Activated T-cell treated with anti-CD3 and anti-CD28 coated beads, Interleukin-2, amount 50 U/mL, for 24 hours (primary cell): ENCODE measurements around the gene MARK2.

ENCODE experiments used
- DNase-seq: peaks from one replicate; pipeline ENCODE4 v3.0.0-alpha.2; 2020
- H3K27ac Mint-ChIP-seq: 2 replicates; pipeline ENCODE4 v1.8.0; 2020; ENCODE audit warnings: mild to moderate bottlenecking, mixed read lengths
- H3K27me3 Mint-ChIP-seq: 2 replicates; pipeline ENCODE4 v1.8.0; 2020; ENCODE audit warnings: mixed read lengths
- H3K36me3 Mint-ChIP-seq: 2 replicates; pipeline ENCODE4 v1.8.0; 2020; ENCODE audit warnings: low read depth, mixed read lengths
- H3K4me1 Mint-ChIP-seq: 2 replicates; pipeline ENCODE4 v1.8.0; 2020; ENCODE audit warnings: low read depth, mixed read lengths
- H3K4me3 Mint-ChIP-seq: 2 replicates; pipeline ENCODE4 v1.8.0; 2020; ENCODE audit warnings: mild to moderate bottlenecking, moderate library complexity, mixed read lengths
- H3K9me3 Mint-ChIP-seq: 2 replicates; pipeline ENCODE4 v1.8.0; 2020; ENCODE audit warnings: mixed read lengths

Gene MARK2

DNA sequence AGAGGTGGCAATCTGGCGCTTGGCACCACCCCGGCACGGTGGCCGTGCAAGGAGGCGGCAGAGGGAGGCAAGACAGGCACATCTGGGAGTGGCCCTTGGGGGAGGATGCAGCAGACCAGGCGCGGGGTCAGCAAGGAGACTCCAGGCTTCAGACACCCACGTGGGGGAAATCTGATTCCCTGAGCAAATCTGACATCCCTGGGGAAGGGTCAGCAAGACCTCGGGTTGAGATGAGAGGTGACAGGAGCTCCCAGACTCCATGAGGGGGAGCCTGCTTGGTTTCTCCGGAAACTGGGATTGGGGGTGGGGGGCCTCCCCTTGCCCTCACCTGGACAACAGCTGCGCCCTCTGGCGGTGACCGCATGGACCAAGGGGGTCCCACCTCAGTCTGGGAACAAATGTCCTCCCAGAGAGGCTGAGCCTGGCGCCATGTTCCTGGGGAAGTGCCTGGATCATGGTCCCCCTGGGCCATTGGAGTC is 82.1 kb downstream of the MARK2 start:
- Mint-ChIP-seq H3K27ac (no peak overlapping the region), H3K36me3 (no peaks in the 10 kb centered on the region), H3K4me3 (no peak overlapping the region), H3K4me1 (peaks cover 14% of the 10 kb centered on the region), H3K27me3 (no peaks in the 10 kb centered on the region), H3K9me3 (no peaks in the 10 kb centered on the region)
- peak; percentile 62 for DNase-seq

DNA sequence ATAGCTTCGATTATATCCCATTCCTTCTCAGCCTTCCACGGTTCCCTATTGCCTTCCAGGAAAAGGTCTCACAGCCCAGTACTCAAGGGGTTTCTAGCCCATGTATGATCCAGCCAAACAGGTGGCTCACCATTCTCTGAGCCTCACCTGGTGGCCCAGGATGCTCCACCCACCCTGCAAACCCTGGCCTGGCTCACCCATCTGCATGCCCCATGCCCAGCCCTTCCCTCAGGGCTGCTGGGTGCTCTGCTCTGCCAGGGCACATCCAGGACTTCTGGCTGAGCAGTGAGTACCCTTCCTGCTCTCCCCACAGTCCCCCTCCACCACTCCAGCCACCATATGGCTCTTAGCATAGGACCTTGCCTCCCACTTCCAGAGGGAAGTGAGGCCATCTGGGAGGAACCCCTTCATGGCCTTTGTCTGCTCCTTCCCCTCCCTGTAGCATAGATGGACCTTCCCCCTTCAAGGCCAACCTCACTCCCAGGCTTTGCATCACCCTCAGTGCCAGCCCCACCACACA is 83.8 kb downstream of the MARK2 start:
- no peaks in the 10 kb centered on the region for H3K9me3 Mint-ChIP-seq

DNA sequence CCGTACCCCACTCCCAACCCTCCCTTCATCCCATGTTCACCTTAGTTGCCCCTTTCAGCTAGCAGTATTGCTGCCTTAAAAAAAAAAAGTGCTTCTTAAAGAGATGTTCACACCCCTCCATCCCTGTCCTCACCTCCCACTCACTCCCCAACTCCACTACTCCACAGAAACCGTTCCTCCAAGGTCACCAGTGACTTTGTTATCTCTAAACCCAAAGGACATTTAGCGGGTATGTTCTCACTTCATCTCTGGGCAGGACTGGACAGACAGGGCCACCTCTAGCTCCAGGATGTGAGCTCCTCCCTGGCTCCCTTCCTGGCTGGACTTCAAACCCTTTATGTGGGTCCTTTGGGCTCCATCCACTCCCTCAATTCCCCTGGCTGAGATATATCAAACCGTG is 84.4 kb downstream of the MARK2 start:
- no peak for DNase-seq
- H3K27me3 Mint-ChIP-seq, result no peaks in the 10 kb centered on the region
- H3K9me3 Mint-ChIP-seq, result no peaks in the 10 kb centered on the region
- H3K4me3 Mint-ChIP-seq, result no peak overlapping the region
- peaks cover 7% of the 10 kb centered on the region for H3K4me1 Mint-ChIP-seq
- H3K27ac Mint-ChIP-seq, result no peak overlapping the region
- H3K36me3 Mint-ChIP-seq, result no peaks in the 10 kb centered on the region

More for the DNA sequence above, 83.8 kb downstream of the MARK2 start:
- Mint-ChIP-seq H3K4me3 (no peak overlapping the region), H3K4me1 (peaks cover 7% of the 10 kb centered on the region), H3K27me3 (no peaks in the 10 kb centered on the region), H3K27ac (no peak overlapping the region), H3K36me3 (no peaks in the 10 kb centered on the region)
- DNase-seq, result no peak

DNA sequence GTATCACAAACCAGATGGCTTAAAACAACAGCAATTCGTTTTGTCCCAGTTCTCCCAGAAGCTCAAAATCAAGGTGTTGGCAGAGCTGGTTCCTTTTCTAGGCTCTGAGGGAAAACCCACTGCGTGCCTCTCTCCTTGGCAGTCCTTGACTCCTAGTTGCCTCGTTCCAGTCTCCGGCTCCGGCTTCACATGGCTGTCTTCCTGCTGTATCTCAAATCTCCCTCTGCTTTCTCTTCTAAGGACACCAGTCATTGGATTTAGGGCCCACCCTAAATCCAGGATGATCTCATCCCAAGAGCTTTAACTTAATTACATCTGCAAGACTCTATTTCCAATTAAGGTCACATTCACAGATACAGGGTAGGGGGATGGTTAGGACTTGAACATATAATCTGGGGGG is 90.7 kb downstream of the MARK2 start:
- DNase-seq, result no peak
- Mint-ChIP-seq H3K27ac (no peak overlapping the region), H3K27me3 (no peaks in the 10 kb centered on the region), H3K4me3 (no peak overlapping the region), H3K9me3 (no peaks in the 10 kb centered on the region), H3K4me1 (no peaks in the 10 kb centered on the region), H3K36me3 (no peaks in the 10 kb centered on the region)

DNA sequence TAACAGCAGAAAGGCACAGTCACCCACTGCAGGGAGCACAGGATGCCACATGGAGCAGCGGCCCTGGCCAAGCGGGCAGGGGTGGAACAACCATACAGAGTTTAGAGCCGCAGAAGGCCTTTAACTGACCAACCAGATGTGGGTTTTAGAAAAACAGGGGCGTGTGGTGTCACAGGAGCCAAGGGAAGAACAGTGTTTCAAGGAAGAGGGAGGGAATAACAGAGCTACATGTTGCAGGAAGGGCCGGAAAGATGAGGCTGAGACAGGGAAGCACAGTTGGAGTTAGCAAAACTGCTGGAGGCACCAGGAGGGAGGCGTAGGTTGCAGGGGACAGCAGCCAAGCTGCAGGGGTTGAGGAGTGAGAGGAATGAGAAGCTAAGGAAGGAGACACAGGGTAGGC is 92.1 kb downstream of the MARK2 start:
- Mint-ChIP-seq H3K4me1 (no peaks in the 10 kb centered on the region), H3K36me3 (no peaks in the 10 kb centered on the region), H3K27me3 (no peaks in the 10 kb centered on the region), H3K27ac (no peak overlapping the region), H3K9me3 (no peaks in the 10 kb centered on the region), H3K4me3 (no peak overlapping the region)
- DNase-seq, result no peak

DNA sequence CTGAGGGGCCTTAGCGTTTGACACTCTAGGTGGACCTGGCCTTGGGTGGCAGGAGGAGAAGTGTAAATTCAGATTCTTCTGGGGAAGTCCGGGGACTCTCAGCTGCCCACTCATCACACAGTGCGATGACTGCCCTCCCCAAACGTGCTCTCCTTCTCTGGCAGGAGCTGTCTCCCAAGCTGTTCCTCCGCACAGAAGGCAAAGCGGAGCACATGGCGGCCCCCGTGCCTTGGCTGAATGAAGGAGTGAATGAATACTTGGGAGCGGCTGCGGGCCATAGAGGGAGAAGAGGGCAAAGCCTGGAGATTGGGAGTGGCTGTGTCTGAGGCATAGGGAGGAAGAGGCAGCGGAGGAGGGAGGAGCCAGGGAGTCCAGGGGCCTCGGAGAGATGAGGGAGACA is 93.0 kb downstream of the MARK2 start:
- Mint-ChIP-seq H3K27me3 (no peaks in the 10 kb centered on the region), H3K4me1 (no peaks in the 10 kb centered on the region), H3K9me3 (no peaks in the 10 kb centered on the region), H3K36me3 (no peaks in the 10 kb centered on the region), H3K4me3 (no peak overlapping the region), H3K27ac (no peak overlapping the region)
- DNase-seq, result no peak

DNA sequence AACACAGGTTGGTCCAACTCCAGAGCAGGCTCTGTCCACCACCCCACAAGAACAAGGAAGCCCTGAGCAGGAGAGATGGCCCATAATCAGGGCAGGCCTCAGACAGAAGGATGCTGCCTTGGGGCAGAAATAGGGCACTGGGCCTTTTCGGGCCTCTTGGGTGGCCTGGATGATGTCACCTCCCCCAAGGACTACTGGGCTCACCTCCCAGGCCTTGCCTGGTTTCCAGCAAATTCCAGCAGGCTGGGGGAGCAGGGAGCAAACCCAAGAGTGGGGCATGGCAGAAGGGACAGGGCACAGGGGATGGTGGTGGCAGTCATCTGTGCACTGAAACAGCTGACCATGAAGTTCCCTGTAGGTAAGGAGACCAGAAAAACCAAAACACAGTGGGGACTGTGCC is 94.5 kb downstream of the MARK2 start:
- H3K4me1 Mint-ChIP-seq, result peaks cover 10% of the 10 kb centered on the region
- DNase-seq, result no peak
- H3K4me3 Mint-ChIP-seq, result no peak overlapping the region
- no peak overlapping the region for H3K27ac Mint-ChIP-seq
- H3K27me3 Mint-ChIP-seq, result no peaks in the 10 kb centered on the region
- H3K9me3 Mint-ChIP-seq, result no peaks in the 10 kb centered on the region
- no peaks in the 10 kb centered on the region for H3K36me3 Mint-ChIP-seq

DNA sequence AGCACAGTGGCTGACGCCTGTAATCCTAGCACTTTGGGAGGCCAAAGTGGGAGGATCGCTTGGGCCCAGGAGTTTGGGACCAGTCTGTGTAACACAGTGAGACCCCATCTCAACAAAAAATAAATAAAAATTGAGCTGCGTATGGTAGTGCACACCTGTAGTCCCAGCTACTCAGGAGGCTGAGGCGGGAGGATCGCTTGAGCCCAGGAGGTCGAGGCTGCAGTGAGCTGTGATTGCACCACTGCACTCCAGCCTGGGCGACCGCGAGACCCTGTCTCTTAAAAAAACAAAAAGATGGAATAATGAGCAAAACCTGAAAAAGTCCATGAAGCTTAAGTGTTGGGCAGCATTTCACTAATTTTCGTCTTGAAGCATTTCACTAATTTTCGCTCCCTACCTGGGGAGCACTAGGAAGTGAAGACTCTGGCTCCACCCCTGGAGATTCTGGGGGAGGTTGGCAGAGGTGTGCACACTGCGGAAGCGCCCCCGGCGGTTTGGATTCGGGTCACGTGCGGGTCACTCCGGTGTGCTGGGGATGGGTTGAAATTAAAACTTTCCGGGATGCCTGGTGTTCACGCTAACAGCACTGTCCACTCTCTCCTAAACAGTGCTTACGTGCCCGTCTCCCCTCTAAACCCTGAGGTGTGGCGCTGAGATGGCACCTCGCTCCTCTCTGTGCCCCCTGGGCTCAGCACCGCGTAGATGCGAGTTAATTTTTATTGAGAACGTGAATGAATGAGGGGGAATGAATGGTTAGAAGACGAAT is 99.0 kb downstream of the MARK2 start:
- Mint-ChIP-seq H3K4me3 (peak overlapping the region; percentile 81), H3K9me3 (no peaks in the 10 kb centered on the region), H3K36me3 (peaks cover 15% of the 10 kb centered on the region), H3K27ac (peak overlapping the region; percentile 83), H3K4me1 (peaks cover 26% of the 10 kb centered on the region), H3K27me3 (no peaks in the 10 kb centered on the region)
- no peak for DNase-seq

DNA sequence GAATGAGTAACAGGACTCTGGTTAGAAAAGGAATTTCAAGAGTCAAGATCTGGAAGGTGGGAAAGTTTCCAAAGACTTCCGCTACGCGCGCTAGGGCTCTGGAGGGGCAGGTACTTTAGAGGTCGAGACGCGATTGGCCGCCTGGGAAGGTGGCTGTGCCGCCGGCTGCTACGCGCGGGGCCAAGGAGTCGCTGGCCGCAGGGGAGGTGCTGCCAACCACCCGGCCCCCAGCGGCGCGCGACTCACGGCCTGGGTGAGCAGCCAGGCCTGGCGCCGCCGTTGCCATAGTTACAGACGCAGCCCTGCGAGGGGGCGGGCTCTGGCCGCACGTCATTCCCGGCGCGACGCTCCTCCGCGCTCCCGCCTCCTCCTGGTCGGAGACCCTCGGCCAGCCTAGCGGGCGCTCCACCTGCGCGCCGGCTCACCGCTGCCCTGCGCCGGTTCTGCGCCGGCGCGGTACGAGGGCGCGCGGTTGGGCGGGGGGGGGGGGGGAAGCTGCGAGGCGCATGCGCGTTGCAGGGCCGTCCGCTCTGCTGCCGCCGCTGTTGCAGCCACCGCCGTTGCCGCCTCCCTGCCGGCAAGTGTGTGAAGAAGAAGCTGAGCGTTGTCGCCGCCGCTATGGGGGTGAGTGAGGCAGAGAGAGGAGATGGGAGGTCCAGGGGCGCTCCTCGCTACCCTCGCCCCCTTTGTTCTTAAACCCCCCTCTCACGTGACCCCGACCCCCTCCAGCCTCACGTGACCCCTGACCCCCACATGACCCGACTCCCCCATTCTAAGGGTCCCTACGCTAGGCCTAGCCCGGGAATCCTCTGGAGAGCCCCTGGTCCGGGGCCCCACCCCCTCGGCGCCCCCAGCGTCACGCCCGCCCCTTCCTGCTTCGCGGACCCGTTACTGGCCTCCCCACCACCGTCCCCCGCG is 99.8 kb downstream of the MARK2 start, which contains the start of gene NAA40:
Gene NAA40, plus strand, starts transcription at position 524 of the 918 bp plus-strand sequence. Its CDS starts 95 bp downstream, at position 619.
- H3K4me1 Mint-ChIP-seq, result peaks cover 26% of the 10 kb centered on the region
- peaks cover 15% of the 10 kb centered on the region for H3K36me3 Mint-ChIP-seq
- peak within 1 kb of the TSS; percentile 81 for H3K4me3 Mint-ChIP-seq
- no peaks in the 10 kb centered on the region for H3K9me3 Mint-ChIP-seq
- DNase-seq, result peak; percentile 94
- no peaks in the 10 kb centered on the region for H3K27me3 Mint-ChIP-seq
- peak within 1 kb of the TSS; percentile 89 for H3K27ac Mint-ChIP-seq

DNA sequence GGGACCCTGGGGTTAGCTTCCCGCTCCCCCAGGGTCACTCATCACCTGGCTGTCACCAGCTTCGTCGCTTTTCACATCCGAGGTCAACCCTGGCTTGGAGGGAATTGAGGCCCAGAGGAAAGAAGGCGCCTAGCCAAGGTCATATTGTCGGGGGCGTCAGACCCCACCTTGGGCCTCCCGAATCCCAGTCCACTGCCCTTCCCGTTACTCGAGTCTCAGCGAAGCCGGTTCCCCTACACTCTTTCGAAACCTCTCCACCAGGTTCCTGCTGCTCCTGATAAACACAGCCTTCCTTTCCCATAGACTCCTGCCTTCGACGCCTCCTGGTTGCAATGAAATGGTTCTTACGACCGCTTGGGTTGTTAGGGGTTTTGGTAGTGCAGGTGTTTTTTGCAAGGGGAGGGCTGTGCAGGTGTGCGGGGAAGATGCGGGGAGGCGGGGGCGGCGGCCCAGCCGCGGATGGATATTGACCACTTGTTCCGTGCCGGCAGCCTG is 100.5 kb downstream of the MARK2 start:
- Mint-ChIP-seq H3K4me1 (peaks cover 26% of the 10 kb centered on the region), H3K4me3 (peak overlapping the region; percentile 81), H3K27me3 (no peaks in the 10 kb centered on the region), H3K9me3 (no peaks in the 10 kb centered on the region), H3K27ac (peak overlapping the region; percentile 89), H3K36me3 (peaks cover 17% of the 10 kb centered on the region)
- peak; percentile 50 for DNase-seq

DNA sequence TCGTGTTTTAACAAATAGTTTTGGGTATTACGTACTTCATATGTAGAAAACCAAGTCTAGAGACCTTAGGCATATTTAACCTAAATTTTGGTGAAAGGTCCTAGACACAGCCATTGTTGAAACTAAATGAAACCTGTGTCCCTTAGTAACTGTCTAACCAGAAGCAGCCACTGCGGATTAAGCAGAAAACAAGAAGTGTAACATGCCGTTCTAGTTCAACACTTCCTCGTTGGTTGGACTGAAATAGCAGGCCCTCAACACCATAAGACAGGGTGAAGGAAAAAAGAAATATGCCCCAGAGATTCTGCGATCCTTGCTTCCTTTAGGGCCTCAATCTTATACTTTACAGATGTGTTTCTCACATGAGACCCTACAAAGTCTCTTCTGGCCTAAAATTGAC is 101.9 kb downstream of the MARK2 start:
- H3K27me3 Mint-ChIP-seq, result no peaks in the 10 kb centered on the region
- peak overlapping the region; percentile 81 for H3K4me3 Mint-ChIP-seq
- no peak for DNase-seq
- H3K27ac Mint-ChIP-seq, result no peak overlapping the region
- H3K36me3 Mint-ChIP-seq, result peaks cover 20% of the 10 kb centered on the region
- H3K9me3 Mint-ChIP-seq, result no peaks in the 10 kb centered on the region
- peaks cover 26% of the 10 kb centered on the region for H3K4me1 Mint-ChIP-seq

DNA sequence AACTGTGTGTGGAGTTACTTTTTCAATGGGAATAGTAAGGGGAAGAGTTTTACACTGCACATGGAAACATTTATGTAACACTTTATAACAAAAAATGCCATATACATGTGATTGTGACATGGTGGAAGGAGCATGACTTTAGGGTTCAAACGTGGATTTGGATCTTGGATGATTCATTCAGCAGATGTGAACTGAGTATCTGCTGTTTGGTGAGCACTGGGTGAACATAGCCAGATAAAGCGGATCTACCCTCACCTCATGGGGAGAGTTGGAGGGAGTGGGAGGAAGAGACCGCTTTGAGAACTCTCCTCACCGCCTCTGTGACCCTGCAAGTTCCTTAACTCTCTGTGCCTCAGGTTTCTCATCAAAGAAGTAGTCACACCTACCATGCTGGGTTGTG is 103.0 kb downstream of the MARK2 start:
- peaks cover 26% of the 10 kb centered on the region for H3K4me1 Mint-ChIP-seq
- H3K4me3 Mint-ChIP-seq, result no peak overlapping the region
- H3K36me3 Mint-ChIP-seq, result peaks cover 29% of the 10 kb centered on the region
- H3K9me3 Mint-ChIP-seq, result no peaks in the 10 kb centered on the region
- no peak for DNase-seq
- H3K27ac Mint-ChIP-seq, result peak overlapping the region; percentile 29
- H3K27me3 Mint-ChIP-seq, result no peaks in the 10 kb centered on the region

DNA sequence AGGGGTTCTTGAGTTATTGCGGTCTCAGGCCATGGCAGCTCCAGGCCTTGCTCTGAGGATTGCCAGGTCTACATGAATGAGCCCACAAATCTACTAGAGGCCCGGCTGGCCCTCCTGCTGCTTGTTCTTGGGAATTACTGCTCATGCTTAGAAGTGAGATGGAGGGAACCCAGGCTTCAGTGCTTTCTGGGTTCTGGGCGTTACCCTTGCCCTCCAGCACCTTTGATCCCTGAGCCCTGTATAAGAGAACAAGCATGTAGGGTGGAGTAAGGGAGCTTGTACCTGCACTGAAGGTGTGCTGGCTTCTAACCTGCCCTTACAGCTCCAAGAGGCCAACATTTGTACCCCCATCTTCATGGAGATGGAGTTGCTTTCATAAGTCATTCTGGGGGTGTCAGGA is 103.9 kb downstream of the MARK2 start:
- Mint-ChIP-seq H3K9me3 (no peaks in the 10 kb centered on the region), H3K27ac (no peak overlapping the region), H3K4me1 (peaks cover 22% of the 10 kb centered on the region), H3K27me3 (no peaks in the 10 kb centered on the region), H3K36me3 (peaks cover 35% of the 10 kb centered on the region), H3K4me3 (no peak overlapping the region)
- DNase-seq, result no peak

DNA sequence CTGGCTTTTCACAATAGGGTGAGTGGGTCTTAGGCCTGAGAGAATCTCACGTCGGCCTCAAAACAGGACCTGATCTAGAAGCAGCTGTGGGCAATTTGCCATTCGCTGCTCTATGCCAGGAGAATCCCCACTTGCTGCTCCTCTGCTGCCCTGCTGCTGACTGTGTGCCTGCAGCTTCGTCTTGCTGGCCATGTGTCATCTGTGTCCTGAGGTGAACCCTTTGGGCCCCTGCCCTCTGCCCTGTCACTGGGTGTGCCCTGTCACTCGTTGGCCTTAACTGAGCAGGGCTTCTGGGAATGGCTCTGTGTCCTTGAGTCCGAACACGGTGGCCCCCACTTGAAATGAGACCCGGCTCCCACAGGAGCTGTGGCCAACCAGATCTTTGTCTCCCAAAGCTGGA is 106.1 kb downstream of the MARK2 start:
- peaks cover 12% of the 10 kb centered on the region for H3K4me1 Mint-ChIP-seq
- H3K36me3 Mint-ChIP-seq, result peaks cover 42% of the 10 kb centered on the region
- H3K9me3 Mint-ChIP-seq, result no peaks in the 10 kb centered on the region
- H3K27me3 Mint-ChIP-seq, result no peaks in the 10 kb centered on the region
- no peak overlapping the region for H3K27ac Mint-ChIP-seq
- no peak overlapping the region for H3K4me3 Mint-ChIP-seq
- no peak for DNase-seq
